GM13977 (cell line): ENCODE measurements around the gene IL4R.

Experiments used
- DNase-seq: peaks from one replicate; pipeline ENCODE4 v3.0.0; 2012; ENCODE audit warnings: low spot score
- CTCF ChIP-seq: IDR thresholded peaks from 2 replicates; pipeline ENCODE4 v1.5.1; 2012; ENCODE audit warnings: mild to moderate bottlenecking, control low read depth; ENCODE audit not compliant: insufficient read depth; ENCODE audit errors: extremely low read depth, missing control alignments
- in situ Hi-C: fragments of 300-500 bp; cut with MboI; formaldehyde crosslinking; loops from one replicate; pipeline ENCODE4 v1.12.0; 2022; ENCODE audit warnings: low sequenced_read_pairs, low pct_unique_long_range_greater_than_20kb, mixed read lengths, inconsistent platforms; ENCODE audit not compliant: unreplicated experiment

Gene IL4R

GRCh38 chr16:27314161-27314723, 468 bp downstream of the IL4R start:
- in situ Hi-C loops, result no loop called here
- peak; percentile 65 for DNase-seq
- no peak for TF ChIP-seq CTCF

GRCh38 chr16:27314986-27315332, 1.2 kb downstream of the IL4R start:
- no peak for TF ChIP-seq CTCF
- no peak for DNase-seq
- in situ Hi-C loops, result loop anchor here (5.0 kb wide), 1 partner anchor 73 kb away; no protein-coding TSS in a partner anchor

- peak; percentile 8 for TF ChIP-seq CTCF
- in situ Hi-C loops, result loop anchor here (5.0 kb wide), 1 partner anchor 73 kb away; no protein-coding TSS in a partner anchor
- DNase-seq, result peak; percentile 54
Observed at GRCh38 chr16:27315333-27316037, 1.7 kb downstream of the IL4R start.

- TF ChIP-seq CTCF, result no peak
- in situ Hi-C loops, result loop anchor here (5.0 kb wide), 1 partner anchor 74 kb away; no protein-coding TSS in a partner anchor
- no peak for DNase-seq
Observed at GRCh38 chr16:27316038-27316680, 2.4 kb downstream of the IL4R start.

- no peak for DNase-seq
- TF ChIP-seq CTCF, result no peak
- in situ Hi-C loops, result loop anchor here (5.0 kb wide), 1 partner anchor 75 kb away; no protein-coding TSS in a partner anchor
Observed at GRCh38 chr16:27317320-27317719, 3.5 kb downstream of the IL4R start.

- in situ Hi-C loops, result loop anchor here (5.0 kb wide), 1 partner anchor 76 kb away; no protein-coding TSS in a partner anchor
- TF ChIP-seq CTCF, result no peak
- DNase-seq, result no peak
Observed at GRCh38 chr16:27317738-27318391, 4.1 kb downstream of the IL4R start.
